Neural cell (in vitro differentiated cells): ENCODE results near the gene PHTF2.

ENCODE experiments used
- CTCF ChIP-seq: fragments of 450-650 bp; IDR thresholded peaks from 2 replicates; pipeline ENCODE4 v1.5.1; 2014; ENCODE audit warnings: antibody characterized with exemption, mild to moderate bottlenecking, moderate library complexity; ENCODE audit not compliant: poor library complexity, severe bottlenecking
- EP300 ChIP-seq: fragments of 450-650 bp; conservative IDR thresholded peaks from 2 replicates; pipeline ENCODE4 v1.6.1; 2014; ENCODE audit warnings: antibody characterized with exemption, mild to moderate bottlenecking, moderate library complexity; ENCODE audit not compliant: poor library complexity, severe bottlenecking
- EZH2 ChIP-seq: fragments of 200-600, 300-800 bp; shearing (Covaris generic), sonication (generic); IDR thresholded peaks from 2 replicates; pipeline ENCODE4 v1.6.1; 2014; ENCODE audit warnings: antibody characterized with exemption, low read length, borderline replicate concordance, mild to moderate bottlenecking; ENCODE audit not compliant: insufficient read depth, poor library complexity, severe bottlenecking
- POLR2AphosphoS5 ChIP-seq: IDR thresholded peaks from 2 replicates; pipeline ENCODE4 v1.6.1; 2012
- RAD21 ChIP-seq: fragments of 450-650 bp; conservative IDR thresholded peaks from 2 replicates; pipeline ENCODE4 v1.6.1; 2014; ENCODE audit warnings: antibody characterized with exemption, mild to moderate bottlenecking, moderate library complexity
- REST ChIP-seq: IDR thresholded peaks from 2 replicates; pipeline ENCODE4 v1.6.1; 2012; ENCODE audit warnings: borderline replicate concordance
- TAF1 ChIP-seq: IDR thresholded peaks from 2 replicates; pipeline ENCODE4 v1.6.1; 2012; ENCODE audit warnings: low read depth

GRCh38 chr7:77897004-77897547 lies 98.5 kb downstream of the PHTF2 start:
- TF ChIP-seq EZH2: no peak
- TF ChIP-seq CTCF: no peak
- TF ChIP-seq REST: no peak
- TF ChIP-seq RAD21: no peak
- no peak for TF ChIP-seq POLR2AphosphoS5
- no peak for TF ChIP-seq EP300
- no peak for TF ChIP-seq TAF1
